GM12873 (cell line): ENCODE measurements around the gene LIPJ.

Experiments
- TF ChIP-seq, protein P1 (sequence below): IDR thresholded peaks from 2 replicates; pipeline ENCODE4 v1.5.1; 2012; ENCODE audit warnings: low read depth, mild to moderate bottlenecking, moderate library complexity, low read length, control low read depth; ENCODE audit not compliant: insufficient read depth; ENCODE audit errors: missing control alignments

Gene LIPJ

GRCh38 chr10:88562152-88562551 lies 24.4 kb upstream of the LIPJ start:
- TF ChIP-seq, protein P1, sequence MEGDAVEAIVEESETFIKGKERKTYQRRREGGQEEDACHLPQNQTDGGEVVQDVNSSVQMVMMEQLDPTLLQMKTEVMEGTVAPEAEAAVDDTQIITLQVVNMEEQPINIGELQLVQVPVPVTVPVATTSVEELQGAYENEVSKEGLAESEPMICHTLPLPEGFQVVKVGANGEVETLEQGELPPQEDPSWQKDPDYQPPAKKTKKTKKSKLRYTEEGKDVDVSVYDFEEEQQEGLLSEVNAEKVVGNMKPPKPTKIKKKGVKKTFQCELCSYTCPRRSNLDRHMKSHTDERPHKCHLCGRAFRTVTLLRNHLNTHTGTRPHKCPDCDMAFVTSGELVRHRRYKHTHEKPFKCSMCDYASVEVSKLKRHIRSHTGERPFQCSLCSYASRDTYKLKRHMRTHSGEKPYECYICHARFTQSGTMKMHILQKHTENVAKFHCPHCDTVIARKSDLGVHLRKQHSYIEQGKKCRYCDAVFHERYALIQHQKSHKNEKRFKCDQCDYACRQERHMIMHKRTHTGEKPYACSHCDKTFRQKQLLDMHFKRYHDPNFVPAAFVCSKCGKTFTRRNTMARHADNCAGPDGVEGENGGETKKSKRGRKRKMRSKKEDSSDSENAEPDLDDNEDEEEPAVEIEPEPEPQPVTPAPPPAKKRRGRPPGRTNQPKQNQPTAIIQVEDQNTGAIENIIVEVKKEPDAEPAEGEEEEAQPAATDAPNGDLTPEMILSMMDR = no peak

GRCh38 chr10:88565072-88565471 lies 21.5 kb upstream of the LIPJ start:
- TF ChIP-seq, protein P1 = peak; percentile 36

- TF ChIP-seq, protein P1 = no peak
Observed at GRCh38 chr10:88582411-88582805, 4.2 kb upstream of the LIPJ start.

- TF ChIP-seq, protein P1 = peak; percentile 76
Observed at GRCh38 chr10:88582806-88583583, 3.6 kb upstream of the LIPJ start, which contains the start of gene RNLS. RNLS (minus strand) TSS chr10:88583318.

GRCh38 chr10:88583584-88583957 lies 3.0 kb upstream of the LIPJ start:
- TF ChIP-seq, protein P1 = no peak

GRCh38 chr10:88592381-88592780 lies 5.8 kb downstream of the LIPJ start:
- TF ChIP-seq, protein P1 = no peak

DNA sequence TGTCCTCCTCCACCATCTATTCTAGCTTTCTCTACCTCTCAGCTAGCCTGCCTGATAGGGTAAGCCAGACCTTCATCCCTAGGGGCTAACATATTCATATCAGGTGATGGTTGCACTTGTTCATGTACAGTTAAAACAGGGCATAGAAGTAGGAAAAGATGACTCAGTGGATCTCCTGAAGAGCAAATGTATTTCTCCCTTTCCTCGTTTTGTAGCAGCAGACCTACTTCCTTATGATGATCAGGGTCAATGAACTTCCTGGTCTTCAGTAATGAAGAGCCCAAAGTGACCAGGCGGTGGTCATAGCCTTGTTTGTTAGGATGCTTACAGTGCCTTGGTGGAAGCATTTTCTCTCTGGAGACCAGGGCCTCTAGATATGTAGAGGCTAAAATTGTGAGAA lies 6.3 kb downstream of the LIPJ start:
- TF ChIP-seq, protein P1 = no peak
